ENCODE results near the gene ARHGAP25.

DNA sequence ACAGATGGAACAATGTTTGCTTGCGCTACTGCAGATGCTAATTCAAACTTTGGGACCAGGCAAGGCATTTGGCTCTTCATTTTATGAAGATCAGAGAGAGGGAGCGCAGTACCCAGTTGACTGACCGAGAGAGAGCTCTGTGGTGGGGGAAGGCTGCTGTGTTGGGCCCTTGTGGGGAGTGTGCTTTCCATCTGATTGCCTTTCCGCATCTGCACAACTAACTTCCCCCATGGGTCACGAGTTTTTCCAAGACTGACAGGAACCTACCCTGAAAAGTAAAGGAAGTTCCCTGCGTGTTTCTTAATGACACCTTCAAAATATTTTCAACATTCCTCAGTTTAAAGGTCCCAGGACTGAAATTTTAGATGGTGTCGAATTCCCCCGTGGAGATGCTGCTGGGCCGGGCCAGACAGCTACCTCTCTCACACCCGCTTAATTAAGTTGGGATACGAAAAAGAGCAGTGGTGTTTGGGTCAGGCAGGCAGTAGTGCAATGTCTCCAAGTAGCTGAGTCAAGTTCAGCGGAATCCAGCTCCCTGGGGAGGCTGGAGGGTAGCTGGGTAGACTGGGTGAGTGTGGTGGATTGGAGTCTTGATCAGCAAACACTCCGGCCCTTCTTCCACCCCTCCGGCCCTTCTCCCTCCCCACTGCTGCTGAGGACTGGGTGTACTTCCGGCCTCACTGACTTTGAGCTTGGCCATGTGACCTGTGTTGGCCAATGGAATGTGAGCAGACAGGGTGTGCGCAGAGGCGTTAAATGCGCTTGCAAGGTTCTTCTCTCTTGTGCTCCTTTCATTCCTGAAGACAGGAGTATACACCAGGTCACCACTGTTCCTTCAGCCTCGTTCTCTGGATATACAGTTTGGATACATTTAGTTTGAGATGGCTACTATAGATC, 2.3 kb upstream of the ARHGAP25 start:
- TF ChIP-seq, protein P1, sequence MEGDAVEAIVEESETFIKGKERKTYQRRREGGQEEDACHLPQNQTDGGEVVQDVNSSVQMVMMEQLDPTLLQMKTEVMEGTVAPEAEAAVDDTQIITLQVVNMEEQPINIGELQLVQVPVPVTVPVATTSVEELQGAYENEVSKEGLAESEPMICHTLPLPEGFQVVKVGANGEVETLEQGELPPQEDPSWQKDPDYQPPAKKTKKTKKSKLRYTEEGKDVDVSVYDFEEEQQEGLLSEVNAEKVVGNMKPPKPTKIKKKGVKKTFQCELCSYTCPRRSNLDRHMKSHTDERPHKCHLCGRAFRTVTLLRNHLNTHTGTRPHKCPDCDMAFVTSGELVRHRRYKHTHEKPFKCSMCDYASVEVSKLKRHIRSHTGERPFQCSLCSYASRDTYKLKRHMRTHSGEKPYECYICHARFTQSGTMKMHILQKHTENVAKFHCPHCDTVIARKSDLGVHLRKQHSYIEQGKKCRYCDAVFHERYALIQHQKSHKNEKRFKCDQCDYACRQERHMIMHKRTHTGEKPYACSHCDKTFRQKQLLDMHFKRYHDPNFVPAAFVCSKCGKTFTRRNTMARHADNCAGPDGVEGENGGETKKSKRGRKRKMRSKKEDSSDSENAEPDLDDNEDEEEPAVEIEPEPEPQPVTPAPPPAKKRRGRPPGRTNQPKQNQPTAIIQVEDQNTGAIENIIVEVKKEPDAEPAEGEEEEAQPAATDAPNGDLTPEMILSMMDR (IDR thresholded peaks at IDR 0.05), result no peak
- TF ChIP-seq POLR2AphosphoS5 (IDR thresholded peaks at IDR 0.05) (no peak), POLR2A (IDR thresholded peaks at IDR 0.05) (no peak), EP300 (IDR thresholded peaks at IDR 0.05; ENCODE audit: low read depth) (no peak)
